CD4-positive, alpha-beta T cell treated with Interleukin-6 for 4 hours (primary cell): Measurements from ENCODE around the gene NUTM2D.
A peak's percentile ranks its signal among the peaks of the same experiment; 100 is the strongest.
"Not testable (repeated sequence)": the region's sequence is repeated elsewhere in the genome, so short reads cannot be mapped to it uniquely, and the experiment has no call there.

Source experiments
- DNase-seq: peaks from one replicate; pipeline ENCODE4 v3.0.0-alpha.2; 2020; ENCODE audit warnings: mixed read lengths

The NUTM2D gene

DNA sequence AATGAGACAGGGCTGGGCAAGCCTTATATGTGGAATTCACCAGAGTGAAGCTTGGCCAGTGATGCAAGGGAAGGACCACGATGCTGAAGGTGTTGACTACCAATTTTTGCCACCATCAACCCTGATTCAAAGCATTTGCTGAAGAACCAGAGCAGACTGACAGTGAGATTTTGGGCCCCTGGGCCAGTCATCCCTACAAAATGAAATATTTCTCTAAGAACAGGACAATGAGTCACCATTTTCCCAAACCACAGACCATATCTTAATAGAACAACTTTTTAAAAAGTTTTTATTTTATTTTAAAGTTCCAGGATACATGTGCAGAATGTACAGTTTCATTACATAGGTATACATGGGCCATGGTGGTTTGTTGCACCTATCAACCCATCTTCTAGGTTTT lies 16.5 kb downstream of the NUTM2D start:
- DNase-seq: not testable (repeated sequence)

DNA sequence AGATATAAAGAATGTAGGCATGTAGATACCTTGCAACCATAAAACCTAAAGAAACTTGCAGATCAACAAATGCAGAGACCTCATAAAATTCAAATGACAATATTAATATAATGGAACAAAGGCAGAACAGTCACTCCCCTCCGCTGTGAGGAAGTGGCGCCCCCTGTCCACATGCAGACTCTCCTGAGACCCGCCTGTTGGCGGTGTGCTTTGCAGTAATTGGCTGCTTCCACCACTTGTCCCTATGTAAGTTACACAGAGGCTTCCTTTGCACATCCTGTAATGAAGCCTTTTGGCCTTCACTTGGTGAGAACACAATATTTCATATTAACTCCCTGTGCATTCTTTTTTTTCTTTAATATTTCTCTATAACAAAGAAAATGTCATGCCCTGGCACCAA lies 21.6 kb downstream of the NUTM2D start:
- not testable (repeated sequence) for DNase-seq

- not testable (repeated sequence) for DNase-seq
Observed at GRCh38 chr10:87383149-87383857, 25.8 kb downstream of the NUTM2D start.

DNA sequence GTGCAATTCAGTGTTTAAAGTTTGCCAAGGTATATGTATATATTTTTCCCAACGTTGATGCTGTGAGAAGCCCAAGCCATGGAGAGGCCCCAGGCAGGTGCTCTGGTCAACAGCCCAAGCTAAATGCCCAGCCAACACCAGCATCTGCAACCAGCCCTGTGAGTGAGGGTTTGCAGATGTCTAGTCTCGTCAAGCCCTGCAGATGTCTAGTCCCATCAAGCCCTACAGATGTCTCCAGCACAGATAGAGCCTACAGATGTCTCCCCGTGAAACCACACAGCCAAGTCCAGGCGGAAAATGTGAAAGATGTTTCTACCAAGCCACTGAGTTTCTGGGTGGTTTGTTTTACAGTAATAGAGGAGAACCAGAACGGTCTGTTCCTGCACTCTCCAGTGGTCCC lies 26.7 kb downstream of the NUTM2D start:
- not testable (repeated sequence) for DNase-seq

GRCh38 chr10:87385762-87386360 lies 28.3 kb downstream of the NUTM2D start:
- not testable (repeated sequence) for DNase-seq

DNA sequence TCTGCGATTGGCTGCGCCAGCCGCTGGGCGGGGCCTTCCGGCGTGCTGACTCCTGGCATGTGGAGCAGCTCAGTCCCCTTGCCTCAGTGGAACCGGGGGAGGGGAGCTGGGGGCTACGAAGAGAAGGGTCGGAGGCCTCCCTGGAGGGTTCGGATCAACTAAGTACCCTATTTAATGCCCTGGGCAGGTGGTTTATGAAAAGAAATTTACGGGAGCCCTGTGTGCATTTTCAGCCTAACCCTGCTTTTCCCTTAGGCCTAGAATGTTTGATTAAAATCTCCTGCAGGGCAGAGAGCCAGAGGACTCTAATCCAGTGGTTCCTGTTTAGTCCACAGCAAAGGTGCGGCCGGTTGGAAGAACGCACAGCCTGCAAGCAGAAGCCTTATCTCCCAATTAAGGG lies 33.8 kb downstream of the NUTM2D start:
- DNase-seq: not testable (repeated sequence)

DNA sequence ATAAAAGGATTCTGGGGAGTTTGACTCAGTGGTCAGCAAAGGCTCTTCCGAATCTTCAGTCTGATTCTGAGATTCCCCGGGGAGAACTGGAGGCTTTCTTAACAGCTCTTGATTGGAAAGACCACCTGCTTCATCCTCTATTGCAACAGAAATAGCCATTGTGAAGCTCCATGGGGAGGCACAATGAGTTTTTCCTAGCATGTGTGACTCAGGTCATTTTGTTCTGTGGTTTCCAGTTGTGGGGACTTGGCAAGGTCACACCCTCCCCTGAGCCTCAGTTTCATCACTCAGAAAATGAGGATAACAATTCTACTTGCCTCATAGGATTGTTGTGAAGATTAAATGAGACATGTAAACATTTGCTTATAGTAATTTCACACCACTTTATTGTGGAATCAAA lies 38.7 kb downstream of the NUTM2D start:
- DNase-seq: not testable (repeated sequence)

- not testable (repeated sequence) for DNase-seq
Observed at GRCh38 chr10:87398436-87398835, 40.9 kb downstream of the NUTM2D start.

- DNase-seq: peak; percentile 5
Observed at GRCh38 chr10:87407516-87408467, 50.2 kb downstream of the NUTM2D start.

DNA sequence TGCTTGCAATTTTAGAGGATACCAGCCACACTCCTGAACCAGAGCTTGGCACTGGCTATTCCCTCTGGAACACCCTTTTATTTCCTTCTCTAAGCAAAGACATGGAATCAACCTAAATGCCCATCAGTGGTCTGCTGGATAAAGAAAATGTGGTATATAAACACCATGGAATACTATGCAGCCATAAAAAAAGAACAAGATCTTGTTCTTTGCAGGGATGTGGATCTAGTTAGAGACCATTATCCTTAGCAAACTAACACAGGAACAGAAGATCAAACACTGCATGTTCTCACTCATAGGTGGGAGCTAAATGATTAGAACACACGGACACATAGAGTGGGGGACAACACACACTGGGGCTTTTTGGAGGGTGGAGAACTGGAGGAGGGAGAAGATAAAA lies 56.4 kb downstream of the NUTM2D start:
- not testable (repeated sequence) for DNase-seq
